Neural crest cell (in vitro differentiated cells): ENCODE measurements around the gene OOSP4B. TPM values are rescaled to one million over a fixed set of nuclear protein-coding genes. Genes with fewer than 3 reads are reported as not detected.

Experiments
- DNase-seq: peaks from one replicate; pipeline ENCODE4 v3.0.0; 2021; ENCODE audit warnings: low read depth, mixed read lengths, low spot score
- H3K27ac Mint-ChIP-seq: one replicate; pipeline ENCODE4 v1.8.0; 2021; ENCODE audit warnings: mild to moderate bottlenecking, mixed read lengths; ENCODE audit not compliant: unreplicated experiment
- H3K27me3 Mint-ChIP-seq: 2 replicates; pipeline ENCODE4 v1.8.0; 2021; ENCODE audit warnings: low read depth, mild to moderate bottlenecking, mixed read lengths
- H3K36me3 Mint-ChIP-seq: 2 replicates; pipeline ENCODE4 v1.8.0; 2021; ENCODE audit warnings: low read depth, mild to moderate bottlenecking, mixed read lengths
- H3K4me1 Mint-ChIP-seq: 2 replicates; pipeline ENCODE4 v1.8.0; 2021; ENCODE audit warnings: mixed read lengths
- H3K4me3 Mint-ChIP-seq: one replicate; pipeline ENCODE4 v1.8.0; 2021; ENCODE audit warnings: mild to moderate bottlenecking, mixed read lengths
- H3K9me3 Mint-ChIP-seq: 2 replicates; pipeline ENCODE4 v1.8.0; 2021; ENCODE audit warnings: mixed read lengths
- total RNA-seq: library from RNA; stranded (reverse); gene quantifications from 2 replicates; pipeline ENCODE4 v1.2.1, GENCODE V29; 2021
- TF ChIP-seq, protein P1 (sequence below): fragments of 200-600 bp; sonication (generic); conservative IDR thresholded peaks from 2 replicates; pipeline ENCODE4 v1.5.0; 2021; ENCODE audit warnings: antibody characterized with exemption, mild to moderate bottlenecking

Gene OOSP4B
- total RNA-seq, 1 donor from 2014 or later = not detected

DNA sequence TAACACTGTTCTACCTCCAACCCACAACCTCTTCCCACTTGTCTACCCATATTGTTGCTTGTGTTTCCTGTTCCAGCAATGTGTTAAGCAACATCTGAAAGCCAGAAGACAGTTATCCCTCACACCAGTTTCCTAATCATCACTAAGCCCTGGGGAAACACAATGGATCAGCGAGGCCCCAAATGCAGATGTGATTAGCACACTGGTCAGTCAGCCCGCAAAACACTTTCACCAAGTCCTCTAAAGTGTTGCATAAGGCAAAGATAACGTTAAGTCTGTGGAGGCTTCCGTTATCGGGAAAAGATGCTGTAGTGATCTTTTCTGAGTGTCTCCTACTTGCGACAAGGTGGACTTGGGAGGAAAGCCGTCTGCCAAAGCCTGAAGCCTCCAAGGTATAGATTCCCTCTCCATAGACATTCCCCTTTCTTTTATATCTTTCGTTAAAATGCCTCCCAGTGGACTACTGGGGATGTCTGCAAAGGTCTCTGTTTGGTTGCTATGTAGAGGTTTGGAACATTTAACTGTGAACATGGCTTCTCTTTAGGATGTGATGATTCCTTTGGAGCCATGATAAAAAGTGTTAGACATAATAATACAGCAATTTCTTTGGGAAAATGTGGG lies 39.5 kb downstream of the OOSP4B start, which contains the start of gene MS4A3:
MS4A3 (plus strand) TSS at position 317 of the 621 bp plus-strand sequence. CDS start 4,496 bp downstream, outside the sequence.
- no peaks in the 10 kb centered on the region for H3K4me1 Mint-ChIP-seq
- peaks cover 12% of the 10 kb centered on the region for H3K27me3 Mint-ChIP-seq
- no peak for DNase-seq
- no peaks in the 10 kb centered on the region for H3K9me3 Mint-ChIP-seq
- H3K4me3 Mint-ChIP-seq = no peak within 1 kb of the TSS
- H3K36me3 Mint-ChIP-seq = no peaks in the 10 kb centered on the region
- TF ChIP-seq, protein P1, sequence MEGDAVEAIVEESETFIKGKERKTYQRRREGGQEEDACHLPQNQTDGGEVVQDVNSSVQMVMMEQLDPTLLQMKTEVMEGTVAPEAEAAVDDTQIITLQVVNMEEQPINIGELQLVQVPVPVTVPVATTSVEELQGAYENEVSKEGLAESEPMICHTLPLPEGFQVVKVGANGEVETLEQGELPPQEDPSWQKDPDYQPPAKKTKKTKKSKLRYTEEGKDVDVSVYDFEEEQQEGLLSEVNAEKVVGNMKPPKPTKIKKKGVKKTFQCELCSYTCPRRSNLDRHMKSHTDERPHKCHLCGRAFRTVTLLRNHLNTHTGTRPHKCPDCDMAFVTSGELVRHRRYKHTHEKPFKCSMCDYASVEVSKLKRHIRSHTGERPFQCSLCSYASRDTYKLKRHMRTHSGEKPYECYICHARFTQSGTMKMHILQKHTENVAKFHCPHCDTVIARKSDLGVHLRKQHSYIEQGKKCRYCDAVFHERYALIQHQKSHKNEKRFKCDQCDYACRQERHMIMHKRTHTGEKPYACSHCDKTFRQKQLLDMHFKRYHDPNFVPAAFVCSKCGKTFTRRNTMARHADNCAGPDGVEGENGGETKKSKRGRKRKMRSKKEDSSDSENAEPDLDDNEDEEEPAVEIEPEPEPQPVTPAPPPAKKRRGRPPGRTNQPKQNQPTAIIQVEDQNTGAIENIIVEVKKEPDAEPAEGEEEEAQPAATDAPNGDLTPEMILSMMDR = no peak
- no peak within 1 kb of the TSS for H3K27ac Mint-ChIP-seq

DNA sequence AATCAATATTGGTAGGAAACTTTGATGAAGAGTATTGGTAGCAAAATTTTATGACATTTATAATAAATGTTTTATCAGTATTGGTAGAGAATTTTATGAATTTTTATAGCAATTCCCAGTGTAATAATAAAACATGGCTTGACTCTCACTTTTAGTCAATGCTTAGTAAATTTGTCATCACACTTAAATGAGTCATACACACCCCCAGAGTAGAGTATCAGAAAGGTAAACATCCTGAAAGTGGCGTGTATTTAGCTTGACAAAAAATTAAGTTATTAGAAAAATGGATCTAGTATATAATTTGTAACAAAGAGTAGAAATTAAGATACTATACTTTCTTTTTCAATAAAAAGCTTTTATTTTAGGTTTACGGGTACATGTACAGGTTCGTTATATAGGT lies 42.1 kb downstream of the OOSP4B start:
- no peak for DNase-seq
- H3K4me3 Mint-ChIP-seq = no peak overlapping the region
- H3K36me3 Mint-ChIP-seq = no peaks in the 10 kb centered on the region
- H3K9me3 Mint-ChIP-seq = no peaks in the 10 kb centered on the region
- TF ChIP-seq, protein P1 = no peak
- H3K4me1 Mint-ChIP-seq = no peaks in the 10 kb centered on the region
- no peak overlapping the region for H3K27ac Mint-ChIP-seq
- H3K27me3 Mint-ChIP-seq = peaks cover 19% of the 10 kb centered on the region

DNA sequence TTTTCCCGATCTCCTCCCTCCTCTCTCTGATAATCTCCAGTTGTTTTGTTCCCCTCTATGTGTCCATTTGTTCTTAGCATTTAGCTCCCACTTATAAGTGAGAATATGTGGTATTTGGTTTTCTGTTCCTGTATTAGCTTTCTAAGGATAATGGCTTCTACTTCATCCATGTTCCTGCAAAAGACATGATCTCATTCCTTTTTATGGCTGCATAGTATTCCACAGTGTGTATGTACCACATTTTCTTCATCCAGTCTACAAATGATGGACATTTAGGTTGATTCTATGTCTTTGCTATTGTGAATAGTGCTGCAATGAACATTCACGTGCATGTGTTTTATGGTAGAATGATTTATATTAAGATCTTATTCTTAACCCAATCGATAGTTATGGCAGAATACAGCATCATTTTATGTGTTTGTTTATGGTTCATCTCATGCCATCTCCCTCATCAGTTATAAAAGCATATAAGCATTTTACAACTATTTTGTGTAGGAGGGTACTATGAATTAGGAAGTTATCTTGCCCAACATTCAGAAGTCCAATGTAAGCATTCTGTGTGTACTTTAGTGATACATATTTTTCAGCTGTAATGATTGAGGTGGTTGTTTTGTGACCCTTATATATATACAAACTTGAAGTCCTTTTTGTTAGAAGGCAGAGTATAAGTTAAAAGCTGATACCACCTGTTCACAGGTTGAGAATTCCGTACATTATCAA lies 42.7 kb downstream of the OOSP4B start:
- TF ChIP-seq, protein P1 = no peak
- Mint-ChIP-seq H3K27me3 (peaks cover 19% of the 10 kb centered on the region), H3K9me3 (no peaks in the 10 kb centered on the region), H3K27ac (no peak overlapping the region), H3K4me1 (no peaks in the 10 kb centered on the region), H3K36me3 (no peaks in the 10 kb centered on the region), H3K4me3 (no peak overlapping the region)
- DNase-seq = no peak

DNA sequence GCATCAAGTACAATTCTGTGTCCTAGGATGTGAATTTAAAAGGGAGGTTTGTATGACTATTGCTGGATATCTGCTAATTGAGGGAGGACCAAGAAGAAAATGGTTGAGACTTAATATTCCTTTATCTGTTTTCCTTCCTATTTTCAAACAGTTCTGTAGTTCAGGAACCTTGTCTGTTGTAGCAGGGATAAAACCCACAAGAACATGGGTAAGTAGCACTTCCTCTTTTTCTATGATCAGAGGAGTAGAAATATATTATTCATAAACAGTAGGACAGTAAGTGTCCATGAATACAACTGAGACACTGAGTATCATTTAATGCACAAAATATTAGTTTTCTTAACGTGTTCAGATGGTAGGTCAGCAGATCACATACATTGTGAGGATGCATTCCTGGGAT lies 47.1 kb downstream of the OOSP4B start:
- H3K4me1 Mint-ChIP-seq = no peaks in the 10 kb centered on the region
- H3K36me3 Mint-ChIP-seq = no peaks in the 10 kb centered on the region
- H3K27ac Mint-ChIP-seq = no peak overlapping the region
- DNase-seq = no peak
- no peak overlapping the region for H3K4me3 Mint-ChIP-seq
- peaks cover 9% of the 10 kb centered on the region for H3K27me3 Mint-ChIP-seq
- TF ChIP-seq, protein P1 = no peak
- no peaks in the 10 kb centered on the region for H3K9me3 Mint-ChIP-seq

DNA sequence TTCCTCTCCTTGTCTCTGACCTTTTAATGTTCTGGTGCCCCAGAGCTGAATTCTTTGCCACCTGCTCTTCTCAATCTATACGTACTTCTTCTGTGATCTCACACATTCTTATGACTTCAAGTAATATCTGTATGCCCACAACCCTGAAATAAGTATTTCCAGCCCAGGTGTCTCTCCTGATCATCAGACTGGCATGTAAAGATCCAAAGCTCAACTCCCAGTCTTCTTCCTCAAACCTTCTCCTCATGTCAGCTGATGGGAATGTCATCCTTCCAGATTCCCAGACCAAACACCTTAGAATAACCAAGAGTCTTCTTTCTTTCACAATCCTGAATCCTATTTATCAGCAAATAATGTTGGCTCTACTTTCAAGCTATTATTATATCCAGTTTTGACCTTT lies 48.8 kb downstream of the OOSP4B start:
- no peak overlapping the region for H3K27ac Mint-ChIP-seq
- DNase-seq = no peak
- no peaks in the 10 kb centered on the region for H3K9me3 Mint-ChIP-seq

More for the DNA sequence above, 48.8 kb downstream of the OOSP4B start:
- Mint-ChIP-seq H3K4me1 (no peaks in the 10 kb centered on the region), H3K4me3 (no peak overlapping the region), H3K27me3 (peaks cover 17% of the 10 kb centered on the region), H3K36me3 (no peaks in the 10 kb centered on the region)
- TF ChIP-seq, protein P1 = no peak
